HepG2 (cell line): ENCODE measurements around the gene CAMK1G.

ENCODE experiments used
- CTCF ChIP-seq: sonication (generic); formaldehyde crosslinking; IDR thresholded peaks from 2 replicates; pipeline ENCODE4 v1.5.0; 2020; ENCODE audit warnings: mild to moderate bottlenecking, missing genetic modification reagents, moderate library complexity
- DZIP1 ChIP-seq: sonication (generic); formaldehyde crosslinking; IDR thresholded peaks from 2 replicates; pipeline ENCODE4 v1.5.0; 2020; ENCODE audit warnings: mild to moderate bottlenecking, missing genetic modification reagents
- E2F2 ChIP-seq: sonication (generic); formaldehyde crosslinking; IDR thresholded peaks from 2 replicates; pipeline ENCODE4 v1.4.0; 2020; ENCODE audit warnings: missing genetic modification reagents, borderline replicate concordance
- EZH2 ChIP-seq: conservative IDR thresholded peaks from 2 replicates; pipeline ENCODE4 v1.6.1; 2012; ENCODE audit warnings: mild to moderate bottlenecking, low read depth, low read length, moderate library complexity
- IRF2 ChIP-seq: IDR thresholded peaks from 2 replicates; pipeline ENCODE4 v1.6.1; 2018; ENCODE audit warnings: missing genetic modification reagents, missing compliant biosample characterization
- POLR2A ChIP-seq, 2 experiments: IDR thresholded peaks; 2 replicates each; pipeline ENCODE4 v1.6.1; 2011; ENCODE audit warnings: low read depth in 2 of 2, low read length in 2 of 2, mild to moderate bottlenecking in 1 of 2, moderate library complexity in 1 of 2; ENCODE audit not compliant: insufficient read depth in 1 of 2
- WIZ ChIP-seq: sonication (generic); formaldehyde crosslinking; IDR thresholded peaks from 2 replicates; pipeline ENCODE4 v1.5.1; 2020; ENCODE audit warnings: mild to moderate bottlenecking, missing genetic modification reagents
- ZNF282 ChIP-seq: fragments of 450-650 bp; IDR thresholded peaks from 2 replicates; pipeline ENCODE4 v1.6.1; 2018; ENCODE audit not compliant: partially characterized antibody
- ZNF512 ChIP-seq: sonication (generic); formaldehyde crosslinking; IDR thresholded peaks from 2 replicates; pipeline ENCODE4 v1.4.0; 2020; ENCODE audit warnings: mild to moderate bottlenecking, missing genetic modification reagents
- ZNF552 ChIP-seq: sonication (generic); formaldehyde crosslinking; IDR thresholded peaks from 2 replicates; pipeline ENCODE4 v1.9.0; 2022; ENCODE audit warnings: missing genetic modification reagents, mild to moderate bottlenecking, borderline replicate concordance
- ZSCAN5A ChIP-seq: sonication (generic); formaldehyde crosslinking; IDR thresholded peaks from 2 replicates; pipeline ENCODE4 v1.8.0; 2022; ENCODE audit warnings: mild to moderate bottlenecking, missing genetic modification reagents, borderline replicate concordance

- TF ChIP-seq POLR2A (IDR thresholded peaks at IDR 0.05; ENCODE audit: insufficient read depth in 1 of 2, low read depth in 2 of 2, low read length in 2 of 2) (no peak), ZSCAN5A (no peak), CTCF (no peak), WIZ (CRISPR knock-in tag) (no peak), E2F2 (CRISPR knock-in tag) (no peak), DZIP1 (CRISPR knock-in tag) (no peak), IRF2 (CRISPR knock-in tag) (no peak), ZNF282 (no peak), ZNF552 (CRISPR knock-in tag) (no peak), EZH2 (no peak), ZNF512 (CRISPR knock-in tag) (no peak)
Observed at GRCh38 chr1:209657918-209658317, 74.4 kb downstream of the CAMK1G start.
